Upper lobe of left lung (tissue), 6 donors: ENCODE measurements around the gene PPM1H. TPM values are rescaled to one million over a fixed set of nuclear protein-coding genes. Genes with fewer than 3 reads are reported as not detected.
A peak's percentile ranks its signal among the peaks of the same experiment; 100 is the strongest.

Source experiments
- ATAC-seq, 2 donors: fragments of 200-7000 bp; cut with Tn5 transposase; one replicate each; pipeline ENCODE4 v1.9.1; 2022; ENCODE audit warnings: mild to moderate bottlenecking in 2 of 2, moderate library complexity in 2 of 2; ENCODE audit not compliant: low FRiP score in 2 of 2
- DNase-seq, 2 donors: peaks; one replicate each; pipeline ENCODE4 v3.0.0-alpha.2; 2019 to 2020
- H3K27ac ChIP-seq, 4 donors: fragments of 200-600 bp; sonication (generic); one replicate each; pipeline ENCODE4 v1.5.1; 2016 to 2019
- H3K27me3 ChIP-seq, 4 donors: fragments of 200-600 bp; sonication (generic); one replicate each; pipeline ENCODE4 v1.5.1; 2017 to 2019
- H3K36me3 ChIP-seq, 4 donors: fragments of 200-600 bp; sonication (generic); one replicate each; pipeline ENCODE4 v1.5.1; 2016 to 2019
- H3K4me1 ChIP-seq, 4 donors: fragments of 200-600 bp; sonication (generic); one replicate each; pipeline ENCODE4 v1.5.1; 2018 to 2019
- H3K4me3 ChIP-seq, 4 donors: fragments of 200-600 bp; sonication (generic); one replicate each; pipeline ENCODE4 v1.5.1; 2017 to 2019; ENCODE audit warnings: mild to moderate bottlenecking in 2 of 4, moderate library complexity in 1 of 4
- H3K9me3 ChIP-seq, 4 donors: fragments of 200-600 bp; sonication (generic); one replicate each; pipeline ENCODE4 v1.5.1; 2018 to 2019
- CTCF ChIP-seq, 6 experiments: fragments of 450-650 bp in 4 of 6; fragments of 200-600 bp in 2 of 6; sonication (generic) in 2 of 6; IDR thresholded peaks; one replicate each; pipeline ENCODE4 v1.5.1; 2016 to 2019; ENCODE audit warnings: antibody characterized with exemption in 6 of 6
- EP300 ChIP-seq, 4 donors: sonication (generic); formaldehyde crosslinking; IDR thresholded peaks; one replicate each; pipeline ENCODE4 v1.5.1; 2017; ENCODE audit warnings: antibody characterized with exemption in 4 of 4, control low read depth in 2 of 4
- POLR2A ChIP-seq, 4 donors: fragments of 450-650 bp; IDR thresholded peaks; one replicate each; pipeline ENCODE4 v1.5.1; 2016 to 2017; ENCODE audit warnings: antibody characterized with exemption in 4 of 4, mild to moderate bottlenecking in 2 of 4
- POLR2AphosphoS5 ChIP-seq, 2 donors: sonication (generic); formaldehyde crosslinking; IDR thresholded peaks; one replicate each; pipeline ENCODE4 v1.5.1; 2017; ENCODE audit warnings: antibody characterized with exemption in 2 of 2
- WGBS, 2 donors: methylation state at CpG; one replicate each; pipeline ENCODE4 v1.1.5; 2017 to 2018; 5-methylcytosine and 5-hydroxymethylcytosine counted together
- total RNA-seq, 6 donors: library from RNA; depleted of rRNA in 4 of 6; stranded (reverse); fragments of >200 nt in 4 of 6; gene quantifications; one replicate each; pipeline versions ENCODE4 v1.1.0 to v1.2.1, GENCODE V29; 2016 to 2021
- donor health status: DM: no; HTN: no; CAD: no; lungs with moderate emphysema.
- donor health status: DM: no; HTN: yes; CAD: no; lungs with severe emphysema.

The PPM1H gene
- 10 to 100 TPM in 2 of 6 donors, 1 to 10 TPM in 4; 4.2 to 14.2 (median 8.4) TPM for total RNA-seq

- 3 to 6% methylated on average over 12 to 46 of the region's 69 CpGs for WGBS, 2 donors
Observed at GRCh38 chr12:62934799-62935674, at the start of gene PPM1H. PPM1H (minus strand) TSS chr12:62935150; CDS start chr12:62934736, 414 bp downstream.

GRCh38 chr12:62983594-62983993, 48.6 kb upstream of the PPM1H start:
- Histone ChIP-seq H3K4me3 (no peak overlapping the region), H3K4me1 (no peaks in the 10 kb centered on the region), H3K36me3 (no peaks in the 10 kb centered on the region), H3K9me3 (no peaks in the 10 kb centered on the region), H3K27me3 (no peaks in the 10 kb centered on the region), H3K27ac (no peak overlapping the region)
- ATAC-seq (no peak), DNase-seq (no peak)
- TF ChIP-seq CTCF (IDR thresholded peaks at IDR 0.05) (no peak), EP300 (IDR thresholded peaks at IDR 0.05) (no peak), POLR2A (IDR thresholded peaks at IDR 0.05) (no peak), POLR2AphosphoS5 (IDR thresholded peaks at IDR 0.05) (no peak)
- WGBS, 2 donors: 39 to 53% methylated on average over 4 of the region's 4 CpGs

More at GRCh38 chr12:62934799-62935674, at the start of gene PPM1H:
- peak; percentile 90 to 92 for ATAC-seq
- Histone ChIP-seq H3K9me3 (no peaks in the 10 kb centered on the region), H3K27ac (peak within 1 kb of the TSS in 3 of 4 donors; percentile 58 to 82 (median 65)), H3K4me1 (peaks cover 6 to 29% (median 11%) of the 10 kb centered on the region in 4 donors), H3K36me3 (no peaks in the 10 kb centered on the region), H3K27me3 (no peaks in the 10 kb centered on the region), H3K4me3 (peak within 1 kb of the TSS; percentile 61 to 91 (median 86))
- TF ChIP-seq POLR2AphosphoS5 (IDR thresholded peaks at IDR 0.05): peak in 1 of 2 donors; percentile 39
- peak in 5 of 6 experiments; percentile 23 to 88 (median 73) for TF ChIP-seq CTCF (IDR thresholded peaks at IDR 0.05)
- TF ChIP-seq EP300 (IDR thresholded peaks at IDR 0.05): no peak
- TF ChIP-seq POLR2A (IDR thresholded peaks at IDR 0.05): peak in 1 of 4 donors; percentile 61
- DNase-seq: peak; percentile 91 to 93

GRCh38 chr12:62978768-62979167, 43.8 kb upstream of the PPM1H start:
- TF ChIP-seq POLR2AphosphoS5 (IDR thresholded peaks at IDR 0.05) (no peak), CTCF (IDR thresholded peaks at IDR 0.05) (no peak)

GRCh38 chr12:62977883-62978282, 42.9 kb upstream of the PPM1H start:
- no peak overlapping the region for H3K4me3 ChIP-seq
- no peaks in the 10 kb centered on the region for H3K9me3 ChIP-seq
- no peak for DNase-seq
- H3K4me1 ChIP-seq: no peaks in the 10 kb centered on the region
- no peaks in the 10 kb centered on the region for H3K27me3 ChIP-seq
- 91 to 93% methylated on average over 1 of the region's 1 CpG for WGBS, 2 donors
- no peak for TF ChIP-seq POLR2A (IDR thresholded peaks at IDR 0.05)
- no peak for TF ChIP-seq EP300 (IDR thresholded peaks at IDR 0.05)
- no peaks in the 10 kb centered on the region for H3K36me3 ChIP-seq
- ATAC-seq: no peak
- H3K27ac ChIP-seq: no peak overlapping the region

More at GRCh38 chr12:62978768-62979167, 43.8 kb upstream of the PPM1H start:
- no peaks in the 10 kb centered on the region for H3K4me1 ChIP-seq
- DNase-seq (no peak), ATAC-seq (no peak)
- no peak overlapping the region for H3K4me3 ChIP-seq
- H3K27me3 ChIP-seq: no peaks in the 10 kb centered on the region
- H3K9me3 ChIP-seq: no peaks in the 10 kb centered on the region
- H3K36me3 ChIP-seq: no peaks in the 10 kb centered on the region
- no peak overlapping the region for H3K27ac ChIP-seq

GRCh38 chr12:62977418-62977817, 42.5 kb upstream of the PPM1H start:
- Histone ChIP-seq H3K9me3 (no peaks in the 10 kb centered on the region), H3K4me1 (no peaks in the 10 kb centered on the region), H3K27ac (no peak overlapping the region), H3K27me3 (no peaks in the 10 kb centered on the region), H3K4me3 (no peak overlapping the region), H3K36me3 (no peaks in the 10 kb centered on the region)
- TF ChIP-seq EP300 (IDR thresholded peaks at IDR 0.05): no peak
- TF ChIP-seq POLR2A (IDR thresholded peaks at IDR 0.05): no peak
- no peak for TF ChIP-seq CTCF (IDR thresholded peaks at IDR 0.05)
- no peak for TF ChIP-seq POLR2AphosphoS5 (IDR thresholded peaks at IDR 0.05)
- DNase-seq (no peak), ATAC-seq (no peak)
- whole genome bisulfite sequencing, 2 donors: 68 to 72% methylated on average over 5 of the region's 5 CpGs
